Fibroblast of lung (primary cell): Measurements from ENCODE around the gene ORM2.
A peak's percentile ranks its signal among the peaks of the same experiment; 100 is the strongest.

Source experiments
- CTCF ChIP-seq, 2 donors: IDR thresholded peaks in 1 of 2; conservative IDR thresholded peaks in 1 of 2; 1 replicate in 1 of 2; 2 replicates in 1 of 2; pipeline ENCODE4 v1.5.1; 2011 to 2012; ENCODE audit warnings: low read length in 2 of 2, control low read depth in 1 of 2, inconsistent platforms in 1 of 2, low read depth in 1 of 2, mild to moderate bottlenecking in 1 of 2
- EZH2 ChIP-seq: IDR thresholded peaks from 2 replicates; pipeline ENCODE4 v1.5.1; 2012; ENCODE audit warnings: low read length, control low read depth, mild to moderate bottlenecking; ENCODE audit errors: missing control alignments

GRCh38 chr9:114285166-114285867, 44.4 kb upstream of the ORM2 start:
- peak; percentile 13 to 19 for TF ChIP-seq CTCF (conservative IDR thresholded peaks at IDR 0.05 in 1 of 2, IDR thresholded peaks at IDR 0.05 in 1 of 2; ENCODE audit: low read depth in 1 of 2, low read length in 2 of 2)
- no peak for TF ChIP-seq EZH2
